Stomach (tissue), 4 donors: ENCODE measurements around the gene FSTL4.

ENCODE experiments used
- CTCF ChIP-seq, 7 experiments: fragments of 450-650 bp in 4 of 7; fragments of 200-600 bp in 3 of 7; sonication (generic) in 3 of 7; IDR thresholded peaks; one replicate each; pipeline ENCODE4 v1.5.1; 2016 to 2019; ENCODE audit warnings: antibody characterized with exemption in 7 of 7, control low read depth in 2 of 7, mild to moderate bottlenecking in 1 of 7
- POLR2A ChIP-seq, 4 donors: fragments of 450-650 bp; IDR thresholded peaks; one replicate each; pipeline ENCODE4 v1.6.1; 2016; ENCODE audit warnings: antibody characterized with exemption in 4 of 4, control low read depth in 2 of 4, mild to moderate bottlenecking in 1 of 4, moderate library complexity in 1 of 4

- TF ChIP-seq CTCF (IDR thresholded peaks at IDR 0.05): no peak
- TF ChIP-seq POLR2A (IDR thresholded peaks at IDR 0.05): no peak
These were observed 325.9 kb downstream of the FSTL4 start for GRCh38 chr5:133286483-133286882.
